ENCODE measurements around the gene MATR3.
A peak's percentile ranks its signal among the peaks of the same experiment; 100 is the strongest.
"Not testable (repeated sequence)": the region's sequence is repeated elsewhere in the genome, so short reads cannot be mapped to it uniquely, and the experiment has no call there.

MATR3 gene

GRCh38 chr5:139297439-139298133 lies 4.0 kb downstream of the MATR3 start:
- FAIRE-seq: no peak

DNA sequence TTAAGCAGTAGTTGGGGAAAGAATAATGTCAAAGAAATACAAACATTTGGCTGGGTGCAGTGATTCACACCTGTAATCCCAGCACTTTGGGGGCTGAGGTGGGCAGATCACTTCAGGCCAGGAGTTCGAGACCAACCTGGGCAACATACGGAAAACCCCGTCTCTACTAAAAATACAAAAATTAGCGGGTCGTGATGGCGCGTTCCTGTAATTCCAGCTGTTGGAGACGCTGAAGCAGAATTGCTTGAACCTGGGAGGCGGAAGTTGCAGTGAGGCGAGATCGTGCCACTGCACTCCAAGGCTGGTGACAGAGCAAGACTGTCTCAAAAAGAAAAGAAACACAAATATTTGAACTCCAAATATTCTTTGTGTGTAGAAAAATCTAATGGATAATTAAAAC lies 4.7 kb downstream of the MATR3 start:
- FAIRE-seq: no peak

GRCh38 chr5:139299486-139299885 lies 5.9 kb downstream of the MATR3 start:
- FAIRE-seq: no peak

DNA sequence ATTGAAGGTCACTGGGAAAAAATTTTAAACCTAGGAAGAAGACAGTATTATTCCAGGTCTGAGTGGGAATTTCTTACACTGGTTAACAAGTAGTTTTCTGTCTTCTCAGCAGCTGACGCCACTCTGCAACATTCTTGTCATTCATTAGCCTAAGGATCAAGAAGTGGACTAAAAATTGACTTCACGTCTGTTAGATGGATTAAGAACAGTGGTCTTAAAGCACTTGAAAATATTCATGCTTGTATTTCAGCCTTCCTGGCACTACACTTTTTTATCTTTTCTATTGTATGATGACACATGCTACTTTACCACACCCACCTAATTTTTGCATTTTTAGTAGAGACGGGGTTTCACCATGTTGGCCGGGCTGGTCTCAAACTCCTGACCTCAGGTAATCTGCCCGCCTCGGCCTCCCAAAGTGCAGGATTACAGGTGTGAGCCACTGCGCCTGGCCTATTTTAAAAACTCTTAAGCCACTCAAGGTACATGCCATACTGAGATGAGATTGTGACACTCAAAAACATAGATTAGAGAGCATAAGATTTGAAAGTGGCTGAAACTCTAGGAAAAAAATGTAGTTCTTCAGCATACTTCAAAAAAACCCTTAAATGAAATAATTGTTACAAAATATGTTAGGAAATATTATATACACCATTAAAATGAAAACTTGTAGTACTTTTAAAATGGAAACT lies 8.4 kb downstream of the MATR3 start:
- FAIRE-seq: no peak

DNA sequence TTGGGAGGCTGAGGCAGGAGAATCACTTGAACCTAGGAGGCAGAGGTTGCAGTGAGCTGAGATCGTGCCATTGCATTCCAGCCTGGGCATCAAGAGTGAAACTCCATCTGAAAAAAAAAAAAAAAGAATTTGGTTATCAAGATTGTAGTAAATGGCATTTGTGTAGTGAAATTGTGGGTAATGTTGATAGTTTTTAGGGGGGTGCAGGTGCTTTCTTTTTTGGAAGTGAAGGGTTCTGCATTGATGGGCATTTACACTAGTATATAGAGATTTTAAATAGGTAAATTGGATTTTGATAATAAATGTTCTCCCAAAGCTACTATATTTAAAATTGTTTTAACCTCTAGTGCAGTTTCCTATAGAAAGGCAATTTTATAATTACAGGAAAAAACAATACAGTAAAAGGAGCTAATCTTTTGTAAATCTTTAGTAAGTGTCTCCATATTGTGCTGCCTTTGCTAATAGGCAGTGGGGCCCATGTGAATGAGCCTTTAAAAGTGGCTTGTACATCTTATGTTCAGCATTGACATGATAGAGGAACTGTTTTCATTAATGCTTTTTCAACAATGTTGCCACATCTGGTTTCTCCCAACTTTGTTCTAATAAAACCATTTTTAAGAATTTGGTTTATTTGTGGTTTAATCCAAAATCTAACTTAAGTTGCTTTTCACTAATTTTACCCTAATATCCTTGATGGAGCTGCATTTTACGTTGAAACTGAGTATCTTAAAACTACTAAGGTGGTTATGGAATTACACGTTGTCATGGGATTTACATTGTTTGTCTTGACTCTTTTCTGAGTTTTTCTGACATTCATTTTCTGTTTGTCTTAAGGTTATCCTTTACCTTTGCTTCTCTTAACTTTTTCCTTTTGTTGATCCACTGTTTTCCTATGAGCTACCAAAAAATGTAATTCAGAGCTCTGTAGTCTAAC lies 11.1 kb downstream of the MATR3 start:
- no peak for FAIRE-seq

GRCh38 chr5:139306197-139306596 lies 12.7 kb downstream of the MATR3 start:
- no peak for FAIRE-seq

DNA sequence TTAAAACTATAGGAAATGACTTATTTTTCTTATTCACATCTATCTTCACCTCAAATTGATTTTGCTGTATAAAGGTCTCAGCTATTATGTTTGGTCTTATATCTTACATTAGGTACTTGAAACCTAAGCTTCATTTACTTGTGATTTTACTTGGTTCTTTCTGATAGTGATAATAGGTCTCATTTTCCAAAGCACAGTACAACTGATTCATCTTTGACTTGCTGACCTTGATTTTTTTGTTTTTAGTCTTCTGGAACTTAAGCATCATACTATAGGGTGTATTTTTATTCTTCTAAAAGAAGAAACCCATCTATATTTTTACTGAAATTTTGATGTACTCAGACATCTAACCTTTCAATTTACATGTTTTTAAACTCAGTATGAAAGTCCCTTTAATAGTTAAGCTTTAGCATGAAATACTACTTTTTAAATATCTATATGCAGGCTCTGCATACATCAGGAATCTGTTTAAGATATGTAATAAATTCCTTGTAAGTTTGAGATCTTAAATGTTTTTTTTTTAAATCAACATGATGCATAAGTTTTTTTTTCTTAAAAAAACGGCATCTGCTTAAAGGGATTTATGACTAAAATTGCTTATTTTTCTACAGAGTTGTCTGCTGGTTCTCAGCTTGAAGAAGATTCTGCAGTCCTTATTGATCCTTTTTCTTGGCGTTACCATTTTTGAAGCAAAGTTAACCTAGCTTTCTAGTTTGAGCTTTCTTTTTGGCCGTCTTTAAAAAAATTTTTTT lies 13.3 kb downstream of the MATR3 start:
- FAIRE-seq: no peak

DNA sequence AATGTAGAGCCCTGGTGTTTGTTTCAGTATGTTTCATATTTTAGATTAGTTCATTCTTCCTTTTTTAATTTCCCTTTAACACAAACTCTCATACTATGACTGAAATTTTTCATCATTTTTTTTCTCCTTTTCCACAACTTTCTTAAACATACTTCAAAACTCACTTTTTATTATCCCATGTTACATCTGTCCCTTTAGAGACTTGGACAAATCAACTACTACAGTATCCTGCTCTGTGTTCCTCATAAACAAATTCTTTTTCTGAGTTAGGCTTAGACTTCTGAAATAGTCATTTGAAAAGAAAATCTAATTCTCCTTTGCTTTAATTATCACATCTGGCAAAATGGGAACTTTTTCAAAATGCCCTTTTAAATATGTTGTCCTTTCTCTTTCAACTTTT lies 15.3 kb downstream of the MATR3 start:
- FAIRE-seq: peak; percentile 50

DNA sequence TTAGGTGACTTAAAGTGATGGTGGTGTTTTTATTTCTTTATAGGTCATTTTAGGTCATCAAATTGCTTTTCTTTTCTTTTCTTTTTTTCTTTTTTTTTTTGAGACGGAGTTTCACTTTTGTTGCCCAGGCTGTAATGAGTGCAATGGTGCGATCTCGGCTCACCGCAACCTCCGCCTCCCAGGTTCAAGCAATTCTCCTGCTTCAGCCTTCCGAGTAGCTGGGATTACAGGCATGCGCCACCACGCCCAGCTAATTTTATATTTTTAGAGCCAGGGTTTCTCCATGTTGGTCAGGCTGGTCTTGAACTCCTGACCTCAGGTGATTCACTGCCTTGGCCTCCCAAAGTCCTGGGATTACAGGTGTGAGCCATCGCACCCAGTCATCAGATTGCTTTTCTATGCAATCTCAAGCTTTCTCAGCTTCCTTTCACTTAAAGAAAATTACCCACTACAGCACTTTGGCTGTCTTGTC lies 17.2 kb downstream of the MATR3 start:
- not testable (repeated sequence) for FAIRE-seq

GRCh38 chr5:139312075-139312474 lies 18.5 kb downstream of the MATR3 start:
- no peak for FAIRE-seq

GRCh38 chr5:139314276-139314675 lies 20.7 kb downstream of the MATR3 start:
- no peak for FAIRE-seq

- no peak for FAIRE-seq
These were observed 21.6 kb downstream of the MATR3 start for GRCh38 chr5:139315056-139315615.

GRCh38 chr5:139335811-139336210 lies 42.3 kb downstream of the MATR3 start:
- no peak for FAIRE-seq

DNA sequence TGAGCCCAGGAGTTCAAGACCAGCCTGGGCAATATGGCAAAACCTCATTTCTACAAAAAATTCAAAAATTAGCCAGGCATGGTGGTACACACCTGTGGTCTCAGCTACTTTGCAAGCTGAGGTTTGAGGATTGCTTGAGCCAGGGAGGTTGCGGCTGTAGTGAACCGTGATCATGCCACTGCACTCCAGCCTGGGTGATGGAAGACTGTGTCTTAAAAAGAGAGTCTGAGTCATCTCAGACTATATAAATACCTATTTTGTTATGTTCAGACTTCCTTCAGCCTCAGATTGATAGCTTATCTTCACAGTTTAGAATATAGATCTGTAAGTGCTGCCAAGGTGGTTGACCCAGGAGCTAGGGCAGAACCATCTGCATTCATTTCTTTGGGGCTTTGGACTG lies 46.5 kb downstream of the MATR3 start:
- no peak for FAIRE-seq

DNA sequence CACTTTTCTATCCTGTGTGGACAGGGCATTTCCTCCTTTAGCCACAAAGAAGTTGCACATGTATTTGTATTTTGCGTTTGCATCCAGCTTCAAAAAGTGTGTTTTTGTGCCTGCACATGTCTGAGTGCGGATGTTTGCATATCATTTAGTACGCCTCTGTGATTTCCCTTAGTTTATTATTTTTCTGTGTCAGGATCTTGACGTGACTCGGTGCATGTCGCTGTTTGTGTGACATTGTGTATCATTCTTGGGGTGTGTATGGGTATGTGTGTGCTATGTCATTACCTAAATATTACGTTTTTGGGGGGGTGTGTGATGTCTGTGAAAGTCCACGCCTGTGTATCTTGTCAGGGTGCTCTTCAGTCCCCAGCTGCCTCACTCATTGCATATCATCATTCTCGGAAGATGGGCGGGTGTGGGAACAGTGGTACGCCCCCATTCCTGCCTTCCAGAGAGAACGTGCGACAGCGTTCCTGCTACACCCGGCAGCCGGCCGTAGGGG lies 47.7 kb downstream of the MATR3 start:
- FAIRE-seq: no peak

DNA sequence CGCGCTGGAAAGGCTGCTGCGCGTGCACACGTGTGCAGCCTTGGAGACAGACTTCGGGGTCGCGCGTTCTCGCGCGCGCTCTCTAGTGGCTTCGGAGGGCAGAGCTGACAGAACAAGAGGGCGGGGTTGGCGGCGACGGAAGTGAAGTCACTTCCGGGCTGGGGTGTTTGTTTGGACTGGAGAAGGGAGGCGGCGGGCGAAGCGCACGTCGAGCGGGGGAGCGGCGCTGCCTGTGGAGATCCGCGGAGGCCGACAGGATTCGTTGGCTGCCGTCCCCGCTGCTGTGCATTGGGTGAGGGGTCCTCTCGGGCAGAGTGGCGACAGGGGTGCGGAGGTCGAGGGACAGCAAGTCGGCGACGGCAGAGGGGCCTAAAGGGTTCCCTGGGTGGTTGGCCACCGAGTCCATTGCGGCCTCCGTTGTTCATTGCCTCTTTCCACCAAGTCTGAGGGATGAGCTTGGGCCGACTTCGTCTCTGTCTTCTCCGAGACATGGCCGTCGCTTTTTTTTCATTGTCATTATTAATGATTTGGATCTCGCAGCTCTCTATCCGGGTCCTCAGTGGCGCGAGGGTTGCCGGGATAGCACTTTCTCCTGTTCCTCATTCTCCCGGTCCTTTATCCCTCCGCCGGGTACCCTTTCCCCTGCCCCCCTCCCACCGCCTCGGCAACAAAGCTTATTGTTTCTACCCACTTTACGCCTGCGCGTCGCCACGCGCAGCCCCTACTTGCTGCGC lies 48.3 kb downstream of the MATR3 start, which contains the start of gene PAIP2:
TSS of gene PAIP2 (plus strand) at position 166 of the 734 bp plus-strand sequence. CDS start 21,931 bp downstream, outside the sequence.
- peak; percentile 94 for FAIRE-seq

GRCh38 chr5:139342423-139342723 lies 48.8 kb downstream of the MATR3 start:
- no peak for FAIRE-seq

DNA sequence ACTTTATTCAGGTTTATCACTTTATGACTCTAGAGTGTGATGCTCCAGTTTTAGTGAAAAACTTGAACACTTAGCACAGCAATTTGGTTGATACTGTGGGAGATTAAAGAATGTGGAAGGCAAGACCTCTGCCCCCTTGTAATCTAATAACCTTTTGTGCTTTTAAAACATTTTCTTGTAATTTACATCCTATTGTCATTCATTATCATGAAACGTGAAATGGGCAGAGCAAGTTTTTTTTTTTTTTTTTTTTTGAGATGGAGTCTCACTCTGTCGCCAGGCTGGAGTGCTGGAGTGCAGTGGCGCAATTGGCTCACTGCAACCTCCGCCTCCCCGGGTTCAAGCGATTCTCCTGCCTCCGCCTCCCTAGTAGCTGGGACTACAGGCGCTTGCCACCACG lies 49.9 kb downstream of the MATR3 start:
- no peak for FAIRE-seq

GRCh38 chr5:139344177-139344576 lies 50.6 kb downstream of the MATR3 start:
- no peak for FAIRE-seq

DNA sequence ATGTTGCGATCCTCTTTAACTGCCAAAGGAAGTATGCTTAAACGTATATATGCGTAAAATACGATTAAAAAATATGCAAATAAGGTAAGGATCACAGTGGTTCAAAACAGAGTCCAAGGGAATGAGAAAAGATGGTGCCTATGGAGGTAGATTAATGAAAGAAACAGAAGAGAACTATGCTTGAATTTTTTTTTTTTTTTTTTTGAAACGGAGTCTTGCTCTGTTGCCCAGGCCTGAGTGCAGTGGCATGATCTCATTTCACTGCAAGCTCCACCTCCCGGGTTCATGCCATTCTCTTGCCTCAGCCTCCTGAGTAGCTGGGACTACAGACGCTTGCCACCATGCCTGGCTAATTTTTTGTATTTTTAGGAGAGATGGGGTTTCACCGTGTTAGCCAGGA lies 51.9 kb downstream of the MATR3 start:
- FAIRE-seq: not testable (repeated sequence)

DNA sequence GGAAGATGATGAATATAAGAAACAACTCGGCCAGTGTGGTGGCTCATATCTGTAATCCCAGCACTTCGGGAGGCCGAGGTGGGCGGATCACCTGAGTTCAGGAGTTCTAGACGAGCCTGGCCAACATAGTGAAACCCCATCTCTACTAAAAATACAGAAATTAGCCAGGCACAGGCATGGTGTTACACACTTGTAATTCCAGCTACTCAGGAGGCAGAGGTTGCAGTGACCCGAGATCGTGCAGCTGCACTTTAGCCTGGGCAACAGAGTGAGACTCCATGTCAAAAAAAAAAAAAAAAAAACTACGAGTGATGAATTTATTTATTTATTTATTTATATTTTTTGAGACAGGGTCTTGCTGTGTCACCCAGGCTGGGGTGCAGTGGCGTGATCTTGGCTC lies 54.3 kb downstream of the MATR3 start:
- not testable (repeated sequence) for FAIRE-seq

Data from endometrium (tissue), 2 donors.